Lung microvascular endothelial cell (primary cell): ENCODE data around the gene AKR1B15. TPM values are rescaled to one million over a fixed set of nuclear protein-coding genes. Genes with fewer than 3 reads are reported as not detected.

ENCODE experiments used
- DNase-seq, 2 donors: peaks; one replicate each; pipeline versions ENCODE4 v3.0.0 to v3.0.0-alpha.2; 2010; ENCODE audit warnings: low read depth in 2 of 2
- total RNA-seq: library from RNA; depleted of rRNA; stranded (reverse); fragments of >200 nt; gene quantifications from 2 replicates; pipeline ENCODE4 v1.2.1, GENCODE V29; 2014

The AKR1B15 gene
- total RNA-seq, 1 donor from 2014 or later: not detected

GRCh38 chr7:134613623-134614347 lies 64.9 kb downstream of the AKR1B15 start:
- peak; percentile 24 to 97 for DNase-seq

- no peak for DNase-seq
Measured at GRCh38 chr7:134616611-134617010, 67.7 kb downstream of the AKR1B15 start.

DNA sequence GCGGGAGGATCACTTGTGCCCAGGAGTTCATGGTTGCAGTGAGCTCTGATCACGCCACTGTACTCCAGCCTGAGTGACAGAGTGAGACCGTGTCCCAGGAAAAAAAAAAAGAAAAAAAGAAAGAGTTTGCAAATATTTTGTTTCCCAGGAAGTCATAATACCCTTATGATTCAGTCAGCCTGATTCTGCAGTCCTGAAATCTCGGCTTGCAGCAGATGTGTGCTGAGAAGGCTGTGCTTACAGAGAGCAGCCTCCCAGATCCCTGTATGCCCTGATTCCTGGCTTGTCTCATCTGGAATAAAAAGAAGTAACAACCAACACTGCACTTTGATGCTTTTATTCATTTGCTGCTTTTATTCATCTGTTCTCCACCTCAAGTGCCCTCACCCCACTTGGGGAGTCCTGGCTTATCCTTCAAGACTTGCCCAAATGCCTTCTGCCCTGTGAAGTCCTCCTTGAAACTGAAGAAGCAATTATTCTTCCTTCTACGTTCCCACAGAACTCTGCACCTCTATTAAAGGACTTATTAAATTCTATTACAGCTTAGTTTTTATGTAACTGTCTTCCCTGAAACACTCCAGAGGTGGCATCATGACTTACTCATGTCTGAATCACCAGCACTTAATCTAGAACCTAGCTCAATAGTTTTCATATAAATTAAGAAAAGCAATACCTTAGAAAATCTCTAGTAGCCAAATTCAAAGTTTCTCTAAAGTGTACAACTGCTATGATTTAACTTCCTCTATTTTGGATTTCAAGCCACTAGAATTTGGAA lies 70.0 kb downstream of the AKR1B15 start:
- DNase-seq: peak in 1 of 2 donors; percentile 66

- peak; percentile 81 to 92 for DNase-seq
Measured at GRCh38 chr7:134619627-134620331, 70.9 kb downstream of the AKR1B15 start.

DNA sequence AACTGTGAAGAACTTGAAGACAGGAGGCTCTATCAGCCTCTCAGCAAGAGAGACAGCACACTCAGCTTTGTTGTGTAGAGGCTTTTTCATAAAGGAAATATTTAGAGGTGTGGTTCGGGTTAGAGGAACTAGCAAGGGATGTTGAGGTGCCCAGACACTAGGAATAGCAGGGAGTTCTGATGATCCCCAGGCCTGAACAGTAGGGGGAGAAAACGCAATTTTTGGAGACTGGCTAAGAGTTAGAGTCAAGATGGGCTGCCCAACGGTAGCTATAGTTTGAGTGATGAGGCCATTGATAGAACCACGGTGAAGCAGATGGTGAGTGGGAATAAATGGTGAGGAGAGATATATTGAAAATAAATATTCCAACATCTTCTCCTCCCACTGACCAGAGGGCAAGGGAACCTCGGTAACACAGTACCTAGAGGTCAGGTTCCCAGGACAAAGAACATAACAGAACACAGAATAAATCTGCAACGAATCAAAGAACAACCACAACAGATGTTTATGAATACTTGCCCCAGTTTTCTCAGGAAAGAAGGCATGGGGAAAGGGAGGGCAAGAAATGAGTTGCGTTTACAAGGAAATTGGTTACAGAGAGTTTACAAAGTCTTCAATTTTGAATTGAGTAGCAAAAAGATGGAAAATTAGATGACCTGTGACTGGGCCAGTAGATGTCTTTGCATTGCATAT lies 73.5 kb downstream of the AKR1B15 start:
- DNase-seq: no peak

- DNase-seq: no peak
Measured at GRCh38 chr7:134623193-134623592, 74.3 kb downstream of the AKR1B15 start.

DNA sequence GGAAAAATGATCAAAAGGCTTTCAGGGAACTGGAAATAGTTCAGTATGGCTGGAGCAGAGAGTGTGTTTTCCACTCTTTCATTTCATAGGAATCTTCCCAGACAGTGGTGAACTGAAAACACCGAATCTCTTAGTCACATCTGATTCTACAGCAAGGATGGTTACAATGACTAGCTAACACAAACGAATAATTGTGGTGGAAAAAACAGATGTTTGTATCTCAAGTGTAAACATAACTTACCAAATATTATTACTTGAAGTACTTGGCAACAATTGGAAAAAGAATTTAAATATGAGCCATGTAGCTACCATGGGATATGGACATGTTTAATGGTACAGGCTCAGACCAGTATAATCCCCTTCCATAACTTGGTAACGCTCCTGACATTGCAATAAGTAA lies 76.6 kb downstream of the AKR1B15 start:
- no peak for DNase-seq

DNA sequence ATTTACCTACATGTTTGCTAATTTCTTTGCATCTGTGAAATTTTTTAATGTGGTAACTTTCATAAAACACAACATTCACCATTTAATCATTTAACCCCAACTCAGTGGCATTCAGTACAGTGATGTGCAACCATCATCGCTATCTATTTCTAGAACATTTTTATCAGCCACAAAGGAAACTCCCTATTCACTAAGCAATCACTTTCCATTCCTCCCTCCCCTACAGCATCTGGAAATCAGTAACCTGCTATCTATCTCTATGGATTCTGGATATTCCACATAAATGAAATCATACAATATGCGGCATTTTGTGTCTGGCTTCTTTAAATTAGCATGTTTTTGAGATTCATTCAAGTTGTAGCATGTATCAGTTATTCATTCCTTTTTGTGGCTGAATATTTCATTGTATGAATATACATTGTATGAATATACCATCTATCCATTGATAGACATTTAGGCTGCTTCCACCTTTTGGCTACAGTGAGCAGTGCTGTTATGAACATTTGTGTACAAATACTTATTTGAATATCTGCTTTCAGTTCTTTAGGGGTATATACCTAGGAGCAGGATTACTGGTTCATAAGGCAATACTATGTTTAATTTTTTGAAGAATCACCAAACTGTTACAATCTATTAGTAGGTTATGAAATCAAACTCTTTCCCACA lies 78.3 kb downstream of the AKR1B15 start:
- no peak for DNase-seq

GRCh38 chr7:134627775-134628153 lies 78.9 kb downstream of the AKR1B15 start:
- DNase-seq: no peak

DNA sequence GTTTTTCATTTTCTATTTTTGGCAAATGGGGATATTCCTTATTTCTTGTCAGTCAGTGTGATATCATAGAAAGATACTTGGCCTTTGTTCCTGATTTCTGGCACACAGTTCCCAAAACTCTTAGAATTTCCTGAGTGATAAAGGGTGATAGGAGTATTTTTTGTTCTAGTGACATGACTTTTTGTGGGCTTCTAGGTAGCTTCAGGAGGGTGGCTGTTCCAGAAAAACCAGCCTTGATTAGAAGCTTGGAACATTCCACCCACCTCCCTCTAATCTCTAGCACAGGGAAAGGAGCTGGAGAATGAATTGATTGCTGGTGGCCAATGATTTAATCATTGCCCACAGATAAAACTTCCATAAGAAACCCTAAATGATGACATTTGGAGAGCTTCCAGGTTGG lies 80.5 kb downstream of the AKR1B15 start:
- DNase-seq: no peak

Other genes with a start within 250 kb of the AKR1B15 start
- gene SLC35B4, start 232.2 kb upstream of the AKR1B15 start, total RNA-seq: 9.4 and 11.5 TPM in 2 replicates
- gene AKR1B1, start 90.0 kb upstream of the AKR1B15 start, total RNA-seq: 12.3 and 50.6 TPM in 2 replicates
- gene AKR1B10, start 21.5 kb upstream of the AKR1B15 start, total RNA-seq: not detected in 2 replicates
- 10.9 and 12.6 TPM in 2 replicates for gene BPGM, start 97.7 kb downstream of the AKR1B15 start, total RNA-seq
- gene CALD1, start 230.5 kb downstream of the AKR1B15 start, total RNA-seq: 198 and 235 TPM in 2 replicates